ENCODE measurements around the gene ITPR3.

GRCh38 chr6:33690766-33691165, 69.6 kb downstream of the ITPR3 start:
- TF ChIP-seq TAF1 (conservative IDR thresholded peaks at IDR 0.05) (no peak), FOXA1 (IDR thresholded peaks at IDR 0.05) (no peak), JUND (IDR thresholded peaks at IDR 0.05) (no peak), REST (IDR thresholded peaks at IDR 0.05) (no peak), GABPA (IDR thresholded peaks at IDR 0.05 in 1 of 2, conservative IDR thresholded peaks at IDR 0.05 in 1 of 2) (no peak), RAD21 (IDR thresholded peaks at IDR 0.05) (no peak), MAX (IDR thresholded peaks at IDR 0.05) (no peak), SP1 (IDR thresholded peaks at IDR 0.05) (no peak), HNF4A (conservative IDR thresholded peaks at IDR 0.05) (no peak), EGR1 (IDR thresholded peaks at IDR 0.05; ENCODE audit: low read depth in 2 of 2) (no peak)
- TF ChIP-seq, protein P1, sequence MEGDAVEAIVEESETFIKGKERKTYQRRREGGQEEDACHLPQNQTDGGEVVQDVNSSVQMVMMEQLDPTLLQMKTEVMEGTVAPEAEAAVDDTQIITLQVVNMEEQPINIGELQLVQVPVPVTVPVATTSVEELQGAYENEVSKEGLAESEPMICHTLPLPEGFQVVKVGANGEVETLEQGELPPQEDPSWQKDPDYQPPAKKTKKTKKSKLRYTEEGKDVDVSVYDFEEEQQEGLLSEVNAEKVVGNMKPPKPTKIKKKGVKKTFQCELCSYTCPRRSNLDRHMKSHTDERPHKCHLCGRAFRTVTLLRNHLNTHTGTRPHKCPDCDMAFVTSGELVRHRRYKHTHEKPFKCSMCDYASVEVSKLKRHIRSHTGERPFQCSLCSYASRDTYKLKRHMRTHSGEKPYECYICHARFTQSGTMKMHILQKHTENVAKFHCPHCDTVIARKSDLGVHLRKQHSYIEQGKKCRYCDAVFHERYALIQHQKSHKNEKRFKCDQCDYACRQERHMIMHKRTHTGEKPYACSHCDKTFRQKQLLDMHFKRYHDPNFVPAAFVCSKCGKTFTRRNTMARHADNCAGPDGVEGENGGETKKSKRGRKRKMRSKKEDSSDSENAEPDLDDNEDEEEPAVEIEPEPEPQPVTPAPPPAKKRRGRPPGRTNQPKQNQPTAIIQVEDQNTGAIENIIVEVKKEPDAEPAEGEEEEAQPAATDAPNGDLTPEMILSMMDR (IDR thresholded peaks at IDR 0.05; ENCODE audit: low read depth, low read length, missing input control): no peak
- TF ChIP-seq, protein P2, sequence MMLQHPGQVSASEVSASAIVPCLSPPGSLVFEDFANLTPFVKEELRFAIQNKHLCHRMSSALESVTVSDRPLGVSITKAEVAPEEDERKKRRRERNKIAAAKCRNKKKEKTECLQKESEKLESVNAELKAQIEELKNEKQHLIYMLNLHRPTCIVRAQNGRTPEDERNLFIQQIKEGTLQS (IDR thresholded peaks at IDR 0.05): no peak
